IMR-90 (cell line): ENCODE data around the gene PDE4B. TPM values are rescaled to one million over a fixed set of nuclear protein-coding genes. Genes with fewer than 3 reads are reported as not detected.
A peak's percentile ranks its signal among the peaks of the same experiment; 100 is the strongest.

Experiments
- ATAC-seq: fragments of 200-7000 bp; cut with Tn5 transposase; 2 replicates; pipeline ENCODE4 v1.9.1; 2020; ENCODE audit warnings: low read depth, mild to moderate bottlenecking, moderate library complexity
- BruUV-seq: library from RNA; stranded (reverse); fragments of 400-500 nt; replicated peaks from 2 replicates; lab custom pipeline; 2021; lab: Mats Ljungman, UMichigan
- CTCF ChIA-PET: fragments of 300-600 bp; formaldehyde crosslinking; extraction: SDS; loops from one replicate; lab custom pipeline; 2021; ENCODE audit warnings: antibody characterized with exemption; lab: Yijun Ruan, JAX
- POLR2A ChIA-PET: fragments of 300-600 bp; sonication (Branson Sonifier 250); formaldehyde crosslinking; loops from one replicate; lab custom pipeline; 2022; ENCODE audit warnings: antibody characterized with exemption; ENCODE audit not compliant: unreplicated experiment; lab: Charles Lee
- DNase-seq: peaks from one replicate; pipeline ENCODE4 v3.0.0; 2013
- H2AFZ ChIP-seq: replicated peaks from 2 replicates; pipeline ENCODE3; 2013; ENCODE audit warnings: low read length, mild to moderate bottlenecking; ENCODE audit not compliant: poor library complexity
- H2AK5ac ChIP-seq: 2 replicates; pipeline ENCODE4 v1.6.1; 2013; ENCODE audit warnings: low read depth, low read length, inconsistent platforms
- H2AK9ac ChIP-seq: replicated peaks from 2 replicates; pipeline ENCODE3; 2013; ENCODE audit warnings: mild to moderate bottlenecking, low read depth, low read length, moderate library complexity; ENCODE audit not compliant: poor library complexity
- H2BK120ac ChIP-seq: 2 replicates; pipeline ENCODE4 v1.6.1; 2013; ENCODE audit warnings: low read depth, low read length, inconsistent platforms
- H2BK15ac ChIP-seq: 3 replicates; pipeline ENCODE4 v1.6.1; 2013; ENCODE audit warnings: low read depth, low read length, inconsistent platforms
- H2BK20ac ChIP-seq: 2 replicates; pipeline ENCODE4 v1.6.1; 2013; ENCODE audit warnings: low read depth, mild to moderate bottlenecking, inconsistent platforms, low read length, moderate library complexity
- H2BK5ac ChIP-seq: 2 replicates; pipeline ENCODE4 v1.6.1; 2013; ENCODE audit warnings: mild to moderate bottlenecking, low read depth, low read length, inconsistent platforms; ENCODE audit not compliant: poor library complexity, severe bottlenecking
- H3K14ac ChIP-seq: replicated peaks from 2 replicates; pipeline ENCODE4 v1.6.1; 2013; ENCODE audit warnings: low read depth, low read length, inconsistent platforms
- H3K18ac ChIP-seq: 2 replicates; pipeline ENCODE4 v1.6.1; 2013; ENCODE audit warnings: low read depth, low read length, control low read depth
- H3K23ac ChIP-seq: 2 replicates; pipeline ENCODE4 v1.6.1; 2013; ENCODE audit warnings: low read depth, low read length, inconsistent platforms
- H3K27ac ChIP-seq: 2 replicates; pipeline ENCODE4 v1.5.1; 2013; ENCODE audit warnings: mild to moderate bottlenecking, control low read depth, low read length; ENCODE audit not compliant: insufficient read depth
- H3K27me3 ChIP-seq: 2 replicates; pipeline ENCODE4 v1.6.1; 2013; ENCODE audit warnings: low read length; ENCODE audit not compliant: control insufficient read depth, insufficient read depth
- H3K36me3 ChIP-seq: 2 replicates; pipeline ENCODE4 v1.6.1; 2013; ENCODE audit warnings: low read length, mixed read lengths; ENCODE audit not compliant: control insufficient read depth, insufficient read depth
- H3K4ac ChIP-seq: 2 replicates; pipeline ENCODE4 v1.6.1; 2013; ENCODE audit warnings: low read depth, low read length, inconsistent platforms
- H3K4me1 ChIP-seq: 2 replicates; pipeline ENCODE4 v1.6.1; 2013; ENCODE audit warnings: low read length, mixed read lengths; ENCODE audit not compliant: control insufficient read depth, insufficient read depth
- H3K4me2 ChIP-seq: 2 replicates; pipeline ENCODE4 v1.6.1; 2013; ENCODE audit warnings: low read depth, mild to moderate bottlenecking, control low read depth, low read length, moderate library complexity
- H3K4me3 ChIP-seq: 2 replicates; pipeline ENCODE4 v1.5.1; 2013; ENCODE audit warnings: low read depth, mild to moderate bottlenecking, control low read depth, low read length, moderate library complexity; ENCODE audit not compliant: insufficient read depth
- H3K56ac ChIP-seq: 2 replicates; pipeline ENCODE4 v1.6.1; 2013; ENCODE audit warnings: low read length, inconsistent platforms; ENCODE audit not compliant: insufficient read depth; ENCODE audit errors: extremely low read depth
- H3K79me1 ChIP-seq, 2 experiments: 2 replicates each; pipeline ENCODE4 v1.6.1; 2013; ENCODE audit warnings: low read length in 2 of 2, inconsistent platforms in 1 of 2, low read depth in 1 of 2
- H3K9ac ChIP-seq: 2 replicates; pipeline ENCODE4 v1.6.1; 2013; ENCODE audit warnings: low read depth, low read length, control low read depth
- H3K9me1 ChIP-seq: 2 replicates; pipeline ENCODE4 v1.6.1; 2013; ENCODE audit warnings: low read length, inconsistent platforms; ENCODE audit not compliant: insufficient read depth
- H3K9me3 ChIP-seq: 2 replicates; pipeline ENCODE4 v1.6.1; 2013; ENCODE audit warnings: low read length; ENCODE audit not compliant: control insufficient read depth, insufficient read depth
- H4K20me1 ChIP-seq: 2 replicates; pipeline ENCODE4 v1.6.1; 2013; ENCODE audit warnings: low read length, inconsistent platforms; ENCODE audit not compliant: insufficient read depth
- H4K5ac ChIP-seq: 2 replicates; pipeline ENCODE4 v1.6.1; 2013; ENCODE audit warnings: mild to moderate bottlenecking, low read depth, low read length, control low read depth
- H4K8ac ChIP-seq, 2 experiments: 2 replicates each; pipeline ENCODE4 v1.6.1; 2013; ENCODE audit warnings: low read depth in 2 of 2, low read length in 2 of 2, control low read depth in 1 of 2, inconsistent platforms in 1 of 2
- H4K91ac ChIP-seq: 2 replicates; pipeline ENCODE4 v1.6.1; 2013; ENCODE audit warnings: low read depth, low read length, inconsistent platforms; ENCODE audit not compliant: insufficient read depth
- BHLHE40 ChIP-seq: fragments of 150-350 bp; IDR thresholded peaks from 2 replicates; pipeline ENCODE4 v1.6.1; 2016; ENCODE audit warnings: mild to moderate bottlenecking, low read depth, low read length
- CEBPB ChIP-seq: IDR thresholded peaks from 2 replicates; pipeline ENCODE4 v1.6.1; 2012; ENCODE audit warnings: low read depth, low read length, improper control_type of control experiment
- CHD1 ChIP-seq: IDR thresholded peaks from 2 replicates; pipeline ENCODE4 v1.6.1; 2012; ENCODE audit warnings: low read depth, low read length, improper control_type of control experiment
- MAFK ChIP-seq: IDR thresholded peaks from 2 replicates; pipeline ENCODE4 v1.6.1; 2012; ENCODE audit warnings: low read depth, low read length, improper control_type of control experiment
- MAZ ChIP-seq: IDR thresholded peaks from 2 replicates; pipeline ENCODE4 v1.6.1; 2012; ENCODE audit warnings: low read depth, mild to moderate bottlenecking, low read length, improper control_type of control experiment, moderate library complexity, borderline replicate concordance
- MXI1 ChIP-seq: IDR thresholded peaks from 2 replicates; pipeline ENCODE4 v1.6.1; 2012; ENCODE audit warnings: low read depth, mild to moderate bottlenecking, low read length, moderate library complexity, borderline replicate concordance
- NFE2L2 ChIP-seq: fragments of 150-350 bp; IDR thresholded peaks from 2 replicates; pipeline ENCODE4 v1.6.1; 2016; ENCODE audit warnings: low read depth, mild to moderate bottlenecking, low read length
- POLR2A ChIP-seq: IDR thresholded peaks from 2 replicates; pipeline ENCODE4 v1.6.1; 2012; ENCODE audit warnings: mild to moderate bottlenecking, low read depth, low read length
- RAD21 ChIP-seq: IDR thresholded peaks from 2 replicates; pipeline ENCODE4 v1.6.1; 2012; ENCODE audit warnings: low read length, improper control_type of control experiment
- RCOR1 ChIP-seq: IDR thresholded peaks from 2 replicates; pipeline ENCODE4 v1.6.1; 2012; ENCODE audit warnings: mild to moderate bottlenecking, low read length, improper control_type of control experiment; ENCODE audit not compliant: insufficient replicate concordance
- RFX5 ChIP-seq: IDR thresholded peaks from 2 replicates; pipeline ENCODE4 v1.8.0; 2012; ENCODE audit warnings: low read depth, mild to moderate bottlenecking, low read length, moderate library complexity
- SMC3 ChIP-seq: fragments of 150-350 bp; IDR thresholded peaks from 2 replicates; pipeline ENCODE4 v1.6.1; 2016; ENCODE audit warnings: low read depth, mild to moderate bottlenecking, antibody characterized with exemption, low read length, moderate library complexity
- WGBS, 2 experiments: methylation state at CpG; one replicate each; pipeline versions ENCODE4 v1.1.5 to v1.1.7; 2013; ENCODE audit warnings: missing lambda C conversion rate in 2 of 2; ENCODE audit not compliant: insufficient read length in 1 of 2; ENCODE audit errors: extremely low coverage in 2 of 2; 5-methylcytosine and 5-hydroxymethylcytosine counted together
- dilution Hi-C: fragments of 300-500 bp; cut with HindIII; formaldehyde crosslinking; loops from one replicate; pipeline ENCODE4 v1.14.3; 2018; ENCODE audit warnings: low sequenced_read_pairs; ENCODE audit not compliant: unreplicated experiment
- in situ Hi-C: fragments of 300-500 bp; cut with MboI; formaldehyde crosslinking; loops from 3 replicates; pipeline ENCODE4 v1.14.3; 2019; ENCODE audit warnings: low sequenced_read_pairs, inconsistent platforms, mixed read lengths
- intact Hi-C: fragments of 100-400 bp; cut with micrococcal nuclease; formaldehyde crosslinking; loops from 2 replicates; pipeline ENCODE4 v1.10.0; 2022
- polyA plus RNA-seq, 3 experiments: library from polyadenylated mRNA; depleted of rRNA; stranded (reverse); fragments of >200 nt; gene quantifications; 2 replicates each; pipeline ENCODE4 v1.2.3, GENCODE V29; 2012; ENCODE audit warnings: low replicate concordance in 1 of 3
- total RNA-seq: library from RNA; depleted of rRNA; stranded (reverse); fragments of >200 nt; gene quantifications from 2 replicates; pipeline ENCODE4 v1.2.3, GENCODE V29; 2012
- TF ChIP-seq, protein P1 (sequence below): fragments of 150-350 bp; IDR thresholded peaks from 2 replicates; pipeline ENCODE4 v1.6.1; 2016; ENCODE audit warnings: low read depth, mild to moderate bottlenecking, low read length, moderate library complexity, borderline replicate concordance
- TF ChIP-seq, protein P2 (sequence below): fragments of 150-350 bp; IDR thresholded peaks from 2 replicates; pipeline ENCODE4 v1.6.1; 2017; ENCODE audit warnings: mild to moderate bottlenecking, antibody characterized with exemption, low read length, low read depth
- TF ChIP-seq, protein P3 (sequence below): conservative IDR thresholded peaks from 2 replicates; pipeline ENCODE4 v1.5.1; 2012; ENCODE audit warnings: mild to moderate bottlenecking, low read depth, low read length, improper control_type of control experiment

PDE4B gene
- total and polyA plus RNA-seq, 2 of the 4 experiments (the other 2 are of a cell fraction) = 5.8 to 21.3 TPM

DNA sequence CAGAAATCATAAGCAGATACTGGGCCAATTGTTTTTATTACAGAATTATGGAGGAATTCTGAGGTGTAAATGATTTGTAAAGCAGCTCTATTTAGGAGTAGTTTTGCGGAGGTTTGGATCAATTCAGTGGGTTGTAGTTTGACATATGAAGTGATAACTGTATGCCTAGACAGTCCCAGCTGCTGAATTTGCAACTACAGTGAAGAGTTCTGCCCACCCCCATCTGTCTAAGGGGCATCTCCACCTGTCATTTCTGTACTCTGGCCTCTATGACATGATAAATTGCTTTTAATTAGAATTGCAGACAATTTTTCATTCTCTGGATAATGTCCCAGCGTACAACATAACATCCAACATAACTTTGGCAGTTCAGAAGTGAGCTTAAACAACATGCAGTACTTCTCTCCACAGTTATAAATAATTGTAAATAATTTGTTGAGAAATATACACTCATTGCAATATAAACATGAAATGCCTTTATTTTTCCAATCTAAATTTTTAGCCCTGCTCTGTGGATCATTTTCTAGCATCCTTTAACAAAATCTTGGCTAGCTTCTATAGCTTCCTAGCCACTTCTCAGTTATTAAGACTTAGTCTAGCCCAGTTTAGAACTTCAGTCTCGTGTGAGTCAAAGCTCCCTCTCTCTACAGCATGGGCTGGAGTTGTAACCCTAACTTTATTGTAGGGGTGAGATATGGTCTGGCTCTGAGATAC, 52.3 kb downstream of the PDE4B start:
- Histone ChIP-seq H3K56ac (no peak overlapping the region), H2AK9ac (no peak overlapping the region), H3K23ac (no peak overlapping the region), H2AK5ac (no peak overlapping the region), H3K79me1 (no peaks in the 10 kb centered on the region), H3K36me3 (no peaks in the 10 kb centered on the region), H4K5ac (no peak overlapping the region), H2BK120ac (no peak overlapping the region), H3K27ac (no peak overlapping the region; the same call in 1 of the 2 replicates), H3K9ac (no peak overlapping the region), H3K4me1 (peaks cover 2% of the 10 kb centered on the region; the same call in 1 of the 2 replicates), H3K18ac (no peak overlapping the region; the same call in 1 of the 2 replicates), H3K4me3 (no peak overlapping the region), H3K9me3 (peaks cover 7% of the 10 kb centered on the region; the same call in 1 of the 2 replicates), H2BK20ac (no peak overlapping the region), H3K4ac (no peak overlapping the region), H3K9me1 (no peaks in the 10 kb centered on the region), H3K4me2 (no peak overlapping the region; the same call in 1 of the 2 replicates), H3K27me3 (no peaks in the 10 kb centered on the region), H4K20me1 (no peaks in the 10 kb centered on the region), H4K8ac (no peak overlapping the region), H2BK5ac (no peak overlapping the region), H2AFZ (no peak overlapping the region), H2BK15ac (no peak overlapping the region), H4K91ac (no peak overlapping the region), H3K14ac (no peak overlapping the region)
- intact Hi-C loops (loop anchor here (10.0 kb wide), 1 partner anchor 1090 kb away; no protein-coding TSS in a partner anchor), in situ Hi-C loops (no loop called here), dilution Hi-C loops (no loop called here)
- ATAC-seq (peak; percentile 62), DNase-seq (no peak)
- no TSS peak for BruUV-seq
- POLR2A ChIA-PET = no interaction called here
- CTCF ChIA-PET = no interaction called here
- WGBS, 2 experiments = no CpG with 5 or more reads among the region's 3 CpGs
- no peak for TF ChIP-seq CHD1
- no peak for TF ChIP-seq SMC3
- TF ChIP-seq, protein P1, sequence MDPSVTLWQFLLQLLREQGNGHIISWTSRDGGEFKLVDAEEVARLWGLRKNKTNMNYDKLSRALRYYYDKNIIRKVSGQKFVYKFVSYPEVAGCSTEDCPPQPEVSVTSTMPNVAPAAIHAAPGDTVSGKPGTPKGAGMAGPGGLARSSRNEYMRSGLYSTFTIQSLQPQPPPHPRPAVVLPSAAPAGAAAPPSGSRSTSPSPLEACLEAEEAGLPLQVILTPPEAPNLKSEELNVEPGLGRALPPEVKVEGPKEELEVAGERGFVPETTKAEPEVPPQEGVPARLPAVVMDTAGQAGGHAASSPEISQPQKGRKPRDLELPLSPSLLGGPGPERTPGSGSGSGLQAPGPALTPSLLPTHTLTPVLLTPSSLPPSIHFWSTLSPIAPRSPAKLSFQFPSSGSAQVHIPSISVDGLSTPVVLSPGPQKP = no peak
- TF ChIP-seq, protein P2, sequence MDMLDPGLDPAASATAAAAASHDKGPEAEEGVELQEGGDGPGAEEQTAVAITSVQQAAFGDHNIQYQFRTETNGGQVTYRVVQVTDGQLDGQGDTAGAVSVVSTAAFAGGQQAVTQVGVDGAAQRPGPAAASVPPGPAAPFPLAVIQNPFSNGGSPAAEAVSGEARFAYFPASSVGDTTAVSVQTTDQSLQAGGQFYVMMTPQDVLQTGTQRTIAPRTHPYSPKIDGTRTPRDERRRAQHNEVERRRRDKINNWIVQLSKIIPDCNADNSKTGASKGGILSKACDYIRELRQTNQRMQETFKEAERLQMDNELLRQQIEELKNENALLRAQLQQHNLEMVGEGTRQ = no peak
- no peak for TF ChIP-seq RFX5
- no peak for TF ChIP-seq RCOR1
- no peak for TF ChIP-seq NFE2L2
- TF ChIP-seq POLR2A = no peak
- TF ChIP-seq BHLHE40 = no peak
- TF ChIP-seq MAFK = no peak
- no peak for TF ChIP-seq RAD21
- TF ChIP-seq CEBPB = no peak
- TF ChIP-seq MAZ = no peak
- TF ChIP-seq, protein P3, sequence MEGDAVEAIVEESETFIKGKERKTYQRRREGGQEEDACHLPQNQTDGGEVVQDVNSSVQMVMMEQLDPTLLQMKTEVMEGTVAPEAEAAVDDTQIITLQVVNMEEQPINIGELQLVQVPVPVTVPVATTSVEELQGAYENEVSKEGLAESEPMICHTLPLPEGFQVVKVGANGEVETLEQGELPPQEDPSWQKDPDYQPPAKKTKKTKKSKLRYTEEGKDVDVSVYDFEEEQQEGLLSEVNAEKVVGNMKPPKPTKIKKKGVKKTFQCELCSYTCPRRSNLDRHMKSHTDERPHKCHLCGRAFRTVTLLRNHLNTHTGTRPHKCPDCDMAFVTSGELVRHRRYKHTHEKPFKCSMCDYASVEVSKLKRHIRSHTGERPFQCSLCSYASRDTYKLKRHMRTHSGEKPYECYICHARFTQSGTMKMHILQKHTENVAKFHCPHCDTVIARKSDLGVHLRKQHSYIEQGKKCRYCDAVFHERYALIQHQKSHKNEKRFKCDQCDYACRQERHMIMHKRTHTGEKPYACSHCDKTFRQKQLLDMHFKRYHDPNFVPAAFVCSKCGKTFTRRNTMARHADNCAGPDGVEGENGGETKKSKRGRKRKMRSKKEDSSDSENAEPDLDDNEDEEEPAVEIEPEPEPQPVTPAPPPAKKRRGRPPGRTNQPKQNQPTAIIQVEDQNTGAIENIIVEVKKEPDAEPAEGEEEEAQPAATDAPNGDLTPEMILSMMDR = no peak
- no peak for TF ChIP-seq MXI1
